ENCODE measurements around the gene PIK3R5. TPM values are rescaled to one million over a fixed set of nuclear protein-coding genes. Genes with fewer than 3 reads are reported as not detected.

PIK3R5 gene
- total RNA-seq, 4 donors from 2014 or later, result 0.63 to 5.9 (median 2.9) TPM

DNA sequence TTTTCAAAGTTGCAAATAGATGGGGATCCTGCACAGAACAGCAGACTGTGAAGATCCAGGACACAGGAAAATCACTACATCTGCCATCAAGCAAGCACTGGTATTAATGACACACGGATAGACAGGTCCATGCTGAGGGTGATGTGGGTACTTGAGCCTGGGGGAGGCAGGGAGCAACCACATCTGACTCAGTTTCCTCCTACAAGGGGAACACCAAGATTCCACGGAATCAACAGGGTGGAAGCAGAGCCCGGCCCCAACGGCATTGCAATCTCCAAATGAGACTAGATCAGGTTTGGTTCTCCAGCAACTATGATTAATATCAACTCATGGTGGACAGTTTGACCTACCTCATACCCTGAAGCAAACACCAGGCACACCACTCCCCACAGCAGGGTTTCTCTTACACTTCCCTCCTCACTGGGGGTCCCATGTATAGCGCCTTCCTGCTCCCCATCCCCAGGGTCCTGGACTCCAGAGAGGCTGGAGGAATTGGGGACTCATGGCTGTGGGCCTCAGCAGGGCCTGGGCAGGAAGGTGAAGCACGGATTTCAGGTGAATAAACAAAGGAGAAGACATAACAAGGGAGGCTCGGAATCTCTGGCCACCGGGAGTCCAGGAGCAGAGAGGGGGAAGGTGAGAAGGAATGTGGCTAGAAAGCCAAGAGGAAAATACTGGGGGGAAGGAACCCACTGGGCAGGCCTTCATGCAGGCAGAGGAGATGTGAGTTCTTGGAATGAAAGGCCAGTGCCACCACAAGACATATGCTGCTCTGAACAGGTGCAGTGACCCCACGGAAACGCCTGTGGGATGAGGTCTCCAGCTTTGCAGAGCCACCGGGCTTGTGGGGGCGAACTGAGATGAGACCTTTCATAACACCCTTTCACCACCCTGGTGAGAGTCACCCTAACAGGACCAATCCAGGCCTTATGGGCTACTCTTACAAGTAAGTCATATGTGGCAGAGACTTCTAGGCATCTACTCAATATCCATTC lies 68.6 kb downstream of the PIK3R5 start:
- intact Hi-C loops (cut with DNase I; ENCODE audit: low total_unique reads) (no loop called here), in situ Hi-C loops (cut with MboI; ENCODE audit: low sequenced_read_pairs in 4 of 4) (no loop called here)
- ATAC-seq (no peak), DNase-seq (no peak)
- H3K4me1 ChIP-seq, result no peaks in the 10 kb centered on the region
- H3K27ac ChIP-seq, result no peak overlapping the region
- H3K36me3 ChIP-seq, result no peaks in the 10 kb centered on the region
- no peaks in the 10 kb centered on the region for H3K27me3 ChIP-seq
- no peaks in the 10 kb centered on the region for H3K9me3 ChIP-seq
- TF ChIP-seq, protein P1, sequence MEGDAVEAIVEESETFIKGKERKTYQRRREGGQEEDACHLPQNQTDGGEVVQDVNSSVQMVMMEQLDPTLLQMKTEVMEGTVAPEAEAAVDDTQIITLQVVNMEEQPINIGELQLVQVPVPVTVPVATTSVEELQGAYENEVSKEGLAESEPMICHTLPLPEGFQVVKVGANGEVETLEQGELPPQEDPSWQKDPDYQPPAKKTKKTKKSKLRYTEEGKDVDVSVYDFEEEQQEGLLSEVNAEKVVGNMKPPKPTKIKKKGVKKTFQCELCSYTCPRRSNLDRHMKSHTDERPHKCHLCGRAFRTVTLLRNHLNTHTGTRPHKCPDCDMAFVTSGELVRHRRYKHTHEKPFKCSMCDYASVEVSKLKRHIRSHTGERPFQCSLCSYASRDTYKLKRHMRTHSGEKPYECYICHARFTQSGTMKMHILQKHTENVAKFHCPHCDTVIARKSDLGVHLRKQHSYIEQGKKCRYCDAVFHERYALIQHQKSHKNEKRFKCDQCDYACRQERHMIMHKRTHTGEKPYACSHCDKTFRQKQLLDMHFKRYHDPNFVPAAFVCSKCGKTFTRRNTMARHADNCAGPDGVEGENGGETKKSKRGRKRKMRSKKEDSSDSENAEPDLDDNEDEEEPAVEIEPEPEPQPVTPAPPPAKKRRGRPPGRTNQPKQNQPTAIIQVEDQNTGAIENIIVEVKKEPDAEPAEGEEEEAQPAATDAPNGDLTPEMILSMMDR (IDR thresholded peaks at IDR 0.05 in 4 of 5, conservative IDR thresholded peaks at IDR 0.05 in 1 of 5), result no peak
- TF ChIP-seq POLR2A (IDR thresholded peaks at IDR 0.05), result no peak
- no peak overlapping the region for H3K4me3 ChIP-seq

DNA sequence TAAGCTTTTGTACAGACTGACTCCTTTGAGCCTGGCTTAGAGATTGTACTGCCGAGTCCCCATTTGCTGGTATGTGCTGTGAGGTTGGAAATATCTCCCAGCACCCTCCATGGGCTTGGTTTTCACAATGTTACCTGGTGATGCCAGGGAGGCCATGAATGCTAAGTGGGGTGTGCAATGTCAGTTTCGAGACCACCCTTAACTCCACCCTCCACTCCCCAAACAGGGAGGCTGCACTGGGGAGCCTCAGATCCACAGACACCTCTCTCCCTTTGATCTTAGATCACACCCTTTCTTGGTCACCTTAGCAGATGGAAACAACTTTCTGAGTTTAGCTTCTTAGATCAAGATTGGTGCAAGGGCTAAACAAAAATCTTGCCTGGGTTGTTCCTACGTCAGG lies 69.4 kb downstream of the PIK3R5 start:
- intact Hi-C loops (cut with DNase I; ENCODE audit: low total_unique reads) (no loop called here), in situ Hi-C loops (cut with MboI; ENCODE audit: low sequenced_read_pairs in 4 of 4) (no loop called here)
- Histone ChIP-seq H3K4me3 (no peak overlapping the region), H3K36me3 (no peaks in the 10 kb centered on the region), H3K27ac (no peak overlapping the region), H3K4me1 (no peaks in the 10 kb centered on the region), H3K27me3 (no peaks in the 10 kb centered on the region), H3K9me3 (no peaks in the 10 kb centered on the region)
- ATAC-seq (no peak), DNase-seq (no peak)
- TF ChIP-seq POLR2A (IDR thresholded peaks at IDR 0.05), result no peak
- TF ChIP-seq, protein P1 (IDR thresholded peaks at IDR 0.05 in 4 of 5, conservative IDR thresholded peaks at IDR 0.05 in 1 of 5), result no peak

DNA sequence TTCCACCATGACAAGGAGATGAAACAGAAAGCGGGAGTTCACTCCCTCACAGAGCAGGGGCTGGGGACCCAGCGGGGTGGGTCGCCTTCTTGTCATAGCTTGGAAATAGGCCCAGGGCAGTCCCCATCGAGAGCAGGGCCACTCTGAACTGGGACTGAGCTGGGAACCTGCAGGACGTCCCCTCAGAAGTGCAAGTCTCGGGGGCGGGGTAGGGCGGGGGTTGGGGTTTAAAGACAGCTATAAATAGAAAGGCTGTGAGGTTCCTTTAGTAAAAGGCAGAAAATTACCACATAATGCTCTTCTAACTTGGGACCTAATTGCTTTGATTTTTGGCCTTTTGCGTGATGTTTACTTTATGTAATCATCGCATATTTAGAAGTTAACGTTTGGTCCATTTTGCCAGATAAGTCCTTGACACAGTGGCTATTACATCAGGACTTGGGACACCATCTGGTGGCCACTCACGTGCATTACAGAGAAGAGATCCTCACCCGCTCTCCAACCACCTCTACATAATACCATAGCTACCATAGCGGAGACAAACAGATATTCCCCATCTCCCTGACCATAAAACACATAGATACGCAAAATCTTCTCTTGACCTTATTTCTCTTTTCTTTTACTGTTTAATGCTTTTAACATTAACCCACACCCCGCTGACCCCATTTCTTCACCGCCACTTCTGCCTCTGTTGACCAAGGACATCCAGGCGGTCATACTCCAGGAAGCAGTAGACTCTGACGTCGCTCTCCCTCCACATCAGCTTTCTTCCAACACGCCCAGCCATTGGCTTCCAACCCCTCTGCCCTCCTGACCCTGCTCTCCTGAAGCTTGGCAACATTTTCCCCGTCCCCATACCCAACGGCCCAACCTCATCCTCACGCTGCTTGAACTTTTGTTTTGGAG lies 70.6 kb downstream of the PIK3R5 start:
- in situ Hi-C loops (cut with MboI; ENCODE audit: low sequenced_read_pairs in 4 of 4), result no loop called here
- ATAC-seq, result no peak
- no peak for DNase-seq

DNA sequence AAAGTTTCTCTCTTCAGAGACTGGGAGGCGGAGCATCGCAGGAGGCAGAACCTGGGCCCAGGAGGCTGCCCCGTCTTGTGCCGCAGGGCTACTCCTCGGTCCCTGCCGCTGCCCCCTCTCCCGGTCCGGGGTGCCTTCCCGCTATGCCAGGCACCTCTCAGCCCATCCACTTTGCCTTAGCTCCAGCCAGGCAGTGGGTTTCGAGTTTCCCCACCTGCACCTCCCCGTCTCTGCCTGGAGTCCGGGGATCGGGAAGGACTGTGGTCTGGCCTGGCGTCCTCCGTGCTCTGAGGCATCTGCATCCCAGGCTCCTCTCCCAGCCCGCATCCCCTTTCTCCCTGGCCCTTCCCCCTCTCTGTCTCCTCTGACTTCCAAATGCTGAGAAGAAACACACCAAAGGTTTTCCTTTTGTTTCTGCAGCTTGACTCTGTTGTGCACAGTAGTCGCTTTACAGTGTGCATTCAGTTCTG lies 71.3 kb downstream of the PIK3R5 start:
- ATAC-seq (no peak), DNase-seq (no peak)
- Histone ChIP-seq H3K27me3 (no peaks in the 10 kb centered on the region), H3K27ac (no peak overlapping the region), H3K4me3 (no peak overlapping the region), H3K4me1 (no peaks in the 10 kb centered on the region), H3K9me3 (no peaks in the 10 kb centered on the region), H3K36me3 (no peaks in the 10 kb centered on the region)
- TF ChIP-seq, protein P1 (IDR thresholded peaks at IDR 0.05 in 4 of 5, conservative IDR thresholded peaks at IDR 0.05 in 1 of 5), result no peak
- TF ChIP-seq POLR2A (IDR thresholded peaks at IDR 0.05), result no peak
- in situ Hi-C loops (cut with MboI; ENCODE audit: low sequenced_read_pairs in 4 of 4), result no loop called here
- intact Hi-C loops (cut with DNase I; ENCODE audit: low total_unique reads), result no loop called here

More for the DNA sequence above, 70.6 kb downstream of the PIK3R5 start:
- H3K36me3 ChIP-seq, result no peaks in the 10 kb centered on the region
- intact Hi-C loops (cut with DNase I; ENCODE audit: low total_unique reads), result no loop called here
- H3K27ac ChIP-seq, result no peak overlapping the region
- H3K9me3 ChIP-seq, result no peaks in the 10 kb centered on the region
- H3K4me1 ChIP-seq, result no peaks in the 10 kb centered on the region
- H3K27me3 ChIP-seq, result no peaks in the 10 kb centered on the region
- H3K4me3 ChIP-seq, result no peak overlapping the region
- TF ChIP-seq POLR2A (IDR thresholded peaks at IDR 0.05), result no peak
- TF ChIP-seq, protein P1 (IDR thresholded peaks at IDR 0.05 in 4 of 5, conservative IDR thresholded peaks at IDR 0.05 in 1 of 5), result peak in 4 of 5 experiments; percentile 22 to 61 (median 48)
